Measurements from ENCODE around the gene CSK. TPM values are rescaled to one million over a fixed set of nuclear protein-coding genes. Genes with fewer than 3 reads are reported as not detected.

Gene CSK
- total RNA-seq, 1 experiment from 2014 or later = 49.2 TPM

GRCh38 chr15:74791667-74792066 lies 9.8 kb downstream of the CSK start:
- H3K14ac ChIP-seq (ENCODE audit: insufficient read depth, low read length) = no peak overlapping the region
- no peaks in the 10 kb centered on the region for H3K79me1 ChIP-seq (ENCODE audit: insufficient read depth, low read depth, low read length, poor library complexity, severe bottlenecking)
- no peaks in the 10 kb centered on the region for H3K23me2 ChIP-seq (ENCODE audit: insufficient read length, low read depth, low read length, poor library complexity, severe bottlenecking)
- H3T11ph ChIP-seq (ENCODE audit: low read length) = no peak overlapping the region
- no peak overlapping the region for H2AK5ac ChIP-seq (ENCODE audit: insufficient read length, low read length)
- no peak overlapping the region for H4K91ac ChIP-seq (ENCODE audit: insufficient read length, low read depth, low read length)
- no peaks in the 10 kb centered on the region; the same call in 1 of the 2 replicates for H3K27me3 ChIP-seq (ENCODE audit: insufficient read depth, low read length)
- H2BK12ac ChIP-seq (ENCODE audit: insufficient read length, low read depth, low read length) = no peak overlapping the region
- Mint-ChIP-seq H3K4me1 (peaks cover 34 to 36% of the 10 kb centered on the region in 2 experiments), H3K4me3 (no peak overlapping the region), H3K9me3 (no peaks in the 10 kb centered on the region; a peak in 1 of 5 replicates), H3K27me3 (ENCODE audit: low read depth) (no peaks in the 10 kb centered on the region), H3K27ac (no peak overlapping the region), H3K36me3 (ENCODE audit: insufficient read depth in 1 of 3, low read depth in 3 of 3) (peaks cover 0 to 2% (median 0%) of the 10 kb centered on the region in 3 experiments; a peak in 2 of 7 replicates)
- no peak overlapping the region for H4K8ac ChIP-seq (replicated peaks; ENCODE audit: insufficient read length, low read depth, low read length)
- no peak overlapping the region for H2BK20ac ChIP-seq (ENCODE audit: low read depth, low read length, poor library complexity, severe bottlenecking)
- no peak for DNase-seq
- no peak overlapping the region for H4K5ac ChIP-seq (ENCODE audit: insufficient read length, low read depth, low read length)
- no peak overlapping the region for H2AFZ ChIP-seq (ENCODE audit: low read length)
- no peak overlapping the region for H3K23ac ChIP-seq (ENCODE audit: insufficient read length, low read depth, low read length)
- no peak overlapping the region for H2BK15ac ChIP-seq (ENCODE audit: low read depth, low read length)
- no peaks in the 10 kb centered on the region for H4K20me1 ChIP-seq (ENCODE audit: control insufficient read depth, insufficient read depth, insufficient read length)
- H3K79me2 ChIP-seq (ENCODE audit: insufficient read depth, low read length) = no peaks in the 10 kb centered on the region
- no peak overlapping the region for H3K56ac ChIP-seq (ENCODE audit: insufficient read length, low read depth, low read length)
- H2BK120ac ChIP-seq (ENCODE audit: low read depth, low read length, poor library complexity, severe bottlenecking) = no peak overlapping the region
- no peak overlapping the region for H3K4ac ChIP-seq (ENCODE audit: low read depth, low read length)
- no peak overlapping the region for H3K4me2 ChIP-seq (ENCODE audit: insufficient read depth, insufficient read length, low read length)
- H3K9ac ChIP-seq (ENCODE audit: extremely low read depth, insufficient read length, low read length) = no peak overlapping the region
- H3K18ac ChIP-seq (ENCODE audit: insufficient read length, low read depth, low read length) = no peak overlapping the region
- WGBS (ENCODE audit: extremely low coverage, insufficient read length, low lambda C conversion rate) = no CpG with 5 or more reads among the region's 7 CpGs
- H3K9me3 ChIP-seq (ENCODE audit: control insufficient read depth, low read depth, low read length) = no peaks in the 10 kb centered on the region
- H3K4me1 ChIP-seq (ENCODE audit: insufficient read depth, low read length) = peaks cover 7% of the 10 kb centered on the region; the same call in 1 of the 2 replicates
- H3K27ac ChIP-seq (ENCODE audit: insufficient read length, low read depth, low read length) = no peak overlapping the region
- TF ChIP-seq CTCF (conservative IDR thresholded peaks at IDR 0.05) = no peak
- no peak overlapping the region for H2BK5ac ChIP-seq (ENCODE audit: insufficient read length, low read length)

Data from H9 (cell line).